HUES48 (cell line): ENCODE data around the gene NFX1.

Experiments used
- H3K27ac ChIP-seq: one replicate; pipeline ENCODE4 v1.7.0; 2013; ENCODE audit warnings: low read depth, low read length, inconsistent platforms
- H3K27me3 ChIP-seq: 2 replicates; pipeline ENCODE4 v1.6.1; 2013; ENCODE audit warnings: mild to moderate bottlenecking, low read length; ENCODE audit not compliant: control insufficient read depth, insufficient read depth
- H3K36me3 ChIP-seq: 2 replicates; pipeline ENCODE4 v1.6.1; 2013; ENCODE audit warnings: low read length; ENCODE audit not compliant: control insufficient read depth, insufficient read depth
- H3K4me1 ChIP-seq: 2 replicates; pipeline ENCODE4 v1.6.1; 2013; ENCODE audit warnings: mild to moderate bottlenecking, low read length; ENCODE audit not compliant: control insufficient read depth, insufficient read depth
- H3K4me3 ChIP-seq: 2 replicates; pipeline ENCODE4 v1.5.1; 2013; ENCODE audit warnings: mild to moderate bottlenecking, low read depth, low read length
- H3K9ac ChIP-seq: 2 replicates; pipeline ENCODE4 v1.6.1; 2013; ENCODE audit warnings: mild to moderate bottlenecking, low read depth, low read length, moderate library complexity
- H3K9me3 ChIP-seq: 2 replicates; pipeline ENCODE4 v1.6.1; 2013; ENCODE audit warnings: low read length; ENCODE audit not compliant: control insufficient read depth, insufficient read depth

NFX1 gene

GRCh38 chr9:33403941-33404787 lies 113.8 kb downstream of the NFX1 start:
- Histone ChIP-seq H3K4me3 (no peak overlapping the region), H3K9me3 (no peaks in the 10 kb centered on the region), H3K27ac (no peak overlapping the region), H3K9ac (no peak overlapping the region), H3K4me1 (no peaks in the 10 kb centered on the region), H3K36me3 (no peaks in the 10 kb centered on the region), H3K27me3 (no peaks in the 10 kb centered on the region)

DNA sequence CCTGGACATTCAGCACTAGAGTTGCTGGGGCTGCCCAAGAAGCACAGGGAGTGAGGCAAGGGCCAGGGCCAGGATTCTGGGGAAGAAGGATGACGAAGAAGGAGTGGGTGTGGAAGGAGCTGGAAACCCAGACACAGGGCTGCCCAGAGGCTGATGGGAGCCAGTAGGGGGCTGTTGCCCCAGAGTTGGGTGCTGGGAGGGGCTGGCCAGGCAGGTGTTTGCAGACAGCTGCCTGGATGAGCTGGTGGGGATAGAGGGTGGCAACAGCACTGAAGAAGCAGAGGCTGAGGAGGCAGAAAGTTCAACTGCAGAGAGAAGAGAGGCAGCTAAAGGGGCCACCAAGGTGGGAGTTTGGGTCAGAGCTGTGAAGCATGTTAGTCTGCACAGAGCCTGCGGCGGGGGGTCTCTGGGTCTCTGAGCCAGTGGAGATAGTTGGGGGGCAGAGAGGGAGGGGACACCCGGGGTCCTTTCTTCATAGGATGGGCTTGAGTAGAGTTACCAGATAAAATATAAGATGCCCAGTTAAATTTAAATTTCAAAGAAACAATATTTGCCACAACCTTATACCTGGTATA lies 114.6 kb downstream of the NFX1 start:
- Histone ChIP-seq H3K27ac (no peak overlapping the region), H3K36me3 (no peaks in the 10 kb centered on the region), H3K4me3 (no peak overlapping the region), H3K9me3 (no peaks in the 10 kb centered on the region), H3K9ac (no peak overlapping the region), H3K27me3 (no peaks in the 10 kb centered on the region), H3K4me1 (no peaks in the 10 kb centered on the region)

- Histone ChIP-seq H3K9ac (no peak overlapping the region), H3K4me1 (no peaks in the 10 kb centered on the region), H3K4me3 (no peak overlapping the region), H3K27ac (no peak overlapping the region), H3K9me3 (no peaks in the 10 kb centered on the region), H3K27me3 (no peaks in the 10 kb centered on the region), H3K36me3 (no peaks in the 10 kb centered on the region)
Measured at GRCh38 chr9:33407061-33407460, 116.7 kb downstream of the NFX1 start.

DNA sequence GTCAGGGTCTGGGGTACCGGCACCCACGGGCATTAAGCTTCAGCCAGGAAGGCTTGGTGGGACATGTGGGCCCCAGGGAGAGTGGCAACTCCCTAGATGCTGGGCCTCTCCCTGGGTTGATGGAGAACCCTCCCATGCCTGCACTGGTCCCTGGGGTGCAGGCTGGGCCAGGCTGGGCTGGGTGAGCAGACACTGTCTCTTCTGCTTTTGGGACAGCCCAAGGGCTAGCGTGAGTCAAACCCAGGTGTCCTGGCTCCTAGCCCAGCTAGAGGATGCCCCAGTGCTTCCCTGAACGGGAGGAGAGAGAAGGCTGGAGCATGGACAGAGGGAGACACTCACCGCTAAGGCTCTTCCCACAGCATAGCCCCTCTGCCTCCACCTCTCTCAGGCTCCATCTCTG lies 117.8 kb downstream of the NFX1 start:
- Histone ChIP-seq H3K4me1 (no peaks in the 10 kb centered on the region), H3K27ac (no peak overlapping the region)

DNA sequence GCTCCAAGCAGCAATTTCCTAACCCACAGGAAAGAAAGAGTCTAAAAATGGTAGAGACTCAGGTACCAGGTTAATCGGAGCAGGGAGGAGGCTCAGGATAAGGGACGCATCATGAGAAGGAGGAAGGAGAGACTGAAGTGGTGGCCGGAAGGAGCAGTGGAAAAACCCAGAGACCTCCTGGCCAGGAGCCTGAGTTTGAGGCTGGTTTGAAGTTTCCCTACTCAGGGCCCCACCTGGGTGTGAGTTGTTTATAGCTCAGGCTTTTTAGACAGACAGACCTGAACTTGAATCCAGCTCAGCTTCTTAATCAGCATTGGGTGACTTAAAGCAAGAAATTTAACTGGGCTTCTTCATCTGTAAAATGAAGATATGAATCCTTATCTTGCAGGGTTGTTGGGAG lies 124.0 kb downstream of the NFX1 start:
- Histone ChIP-seq H3K4me1 (no peaks in the 10 kb centered on the region), H3K9me3 (no peaks in the 10 kb centered on the region), H3K36me3 (no peaks in the 10 kb centered on the region), H3K9ac (no peak overlapping the region), H3K27ac (no peak overlapping the region), H3K27me3 (no peaks in the 10 kb centered on the region), H3K4me3 (no peak overlapping the region)

More for the DNA sequence above, 117.8 kb downstream of the NFX1 start:
- H3K9ac ChIP-seq: no peak overlapping the region
- no peaks in the 10 kb centered on the region for H3K9me3 ChIP-seq
- no peak overlapping the region for H3K4me3 ChIP-seq
- no peaks in the 10 kb centered on the region for H3K36me3 ChIP-seq
- H3K27me3 ChIP-seq: no peaks in the 10 kb centered on the region

DNA sequence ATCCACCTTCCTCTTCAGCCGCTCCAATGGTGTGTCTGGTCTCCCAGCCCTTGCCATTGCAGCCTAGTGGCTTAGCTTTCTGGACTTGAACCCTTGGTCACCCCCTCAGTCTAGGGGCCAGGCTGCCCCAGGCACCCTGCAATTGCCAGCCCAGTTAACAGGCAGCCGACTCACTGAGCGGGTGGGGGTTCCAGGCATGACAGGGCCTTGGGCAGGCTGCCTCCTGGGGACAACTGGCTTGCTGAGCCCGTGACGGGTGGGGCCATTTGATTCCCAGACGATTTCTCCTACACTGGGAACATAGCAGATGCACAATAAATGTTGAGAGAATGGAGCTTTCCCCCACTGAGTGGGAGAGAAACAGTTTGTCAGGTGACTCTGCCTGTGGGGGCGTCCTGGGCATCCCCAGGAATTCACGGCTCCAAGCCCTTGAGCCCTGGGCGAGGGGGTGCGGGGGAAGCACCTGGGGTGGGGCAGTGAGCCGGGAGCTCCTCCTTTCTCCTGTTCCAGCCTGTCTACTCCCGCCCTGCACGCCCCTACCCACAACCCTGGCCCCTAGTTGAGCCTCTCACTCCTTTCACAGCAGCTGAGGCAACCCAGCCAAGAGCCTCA lies 124.7 kb downstream of the NFX1 start:
- Histone ChIP-seq H3K4me3 (no peak overlapping the region), H3K9me3 (no peaks in the 10 kb centered on the region), H3K27me3 (no peaks in the 10 kb centered on the region), H3K9ac (no peak overlapping the region), H3K27ac (no peak overlapping the region), H3K36me3 (no peaks in the 10 kb centered on the region), H3K4me1 (no peaks in the 10 kb centered on the region)

DNA sequence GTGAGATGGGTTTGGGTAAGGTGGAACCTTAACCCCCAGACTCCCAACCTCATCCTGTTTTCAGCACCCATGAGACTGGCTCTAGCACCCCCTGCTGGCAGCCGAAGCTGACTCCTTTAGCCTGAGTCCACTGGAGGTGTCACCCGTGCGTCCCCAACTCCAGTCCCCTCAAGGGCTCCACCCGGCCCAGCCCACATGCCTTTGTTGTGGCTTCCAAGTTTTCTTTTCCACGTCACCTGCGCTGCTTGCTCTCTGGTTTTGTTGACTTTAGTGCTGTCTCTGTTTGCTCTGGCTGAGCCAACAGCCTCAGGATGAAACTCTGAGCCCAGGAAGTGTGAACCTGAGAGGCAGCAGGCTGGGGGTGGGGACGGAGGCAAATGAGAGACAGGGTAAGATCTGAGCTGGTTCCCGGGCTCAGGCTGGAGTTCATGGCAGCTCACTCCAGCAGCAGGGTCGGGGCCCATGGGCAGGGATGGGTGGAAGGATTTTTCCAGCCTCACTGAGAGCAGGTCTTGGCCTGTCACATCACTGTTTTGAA lies 125.3 kb downstream of the NFX1 start:
- Histone ChIP-seq H3K36me3 (no peaks in the 10 kb centered on the region), H3K27me3 (no peaks in the 10 kb centered on the region), H3K4me3 (no peak overlapping the region), H3K4me1 (no peaks in the 10 kb centered on the region), H3K9me3 (no peaks in the 10 kb centered on the region), H3K9ac (no peak overlapping the region), H3K27ac (peak overlapping the region; percentile 13)

- H3K27ac ChIP-seq: no peak overlapping the region
- H3K27me3 ChIP-seq: no peaks in the 10 kb centered on the region
- no peaks in the 10 kb centered on the region for H3K9me3 ChIP-seq
- no peak overlapping the region for H3K9ac ChIP-seq
- H3K36me3 ChIP-seq: no peaks in the 10 kb centered on the region
- H3K4me1 ChIP-seq: no peaks in the 10 kb centered on the region
- H3K4me3 ChIP-seq: no peak overlapping the region
Measured at GRCh38 chr9:33416996-33417395, 126.7 kb downstream of the NFX1 start.

DNA sequence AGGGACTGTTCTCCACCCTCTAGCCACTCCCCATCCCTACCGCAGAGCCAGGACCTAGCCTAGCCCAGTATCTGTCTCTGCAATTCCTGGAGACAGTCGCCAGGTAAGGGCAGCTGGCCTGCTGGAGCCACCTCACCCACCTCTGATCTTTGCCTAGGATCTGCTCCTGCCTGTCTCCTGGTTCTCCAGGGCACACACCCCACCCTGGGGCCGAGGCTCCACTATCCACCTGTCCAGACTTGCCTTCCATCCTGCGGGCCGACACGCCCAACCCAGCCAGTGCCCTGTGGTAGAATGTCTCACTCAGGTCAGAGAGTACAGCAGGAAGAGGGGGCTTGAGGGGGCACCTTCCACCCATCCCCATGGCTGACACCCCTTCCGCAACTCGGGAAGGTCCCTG lies 127.8 kb downstream of the NFX1 start:
- Histone ChIP-seq H3K9ac (no peak overlapping the region), H3K27ac (no peak overlapping the region), H3K4me1 (no peaks in the 10 kb centered on the region), H3K36me3 (no peaks in the 10 kb centered on the region), H3K9me3 (no peaks in the 10 kb centered on the region), H3K27me3 (no peaks in the 10 kb centered on the region), H3K4me3 (no peak overlapping the region)

GRCh38 chr9:33419708-33420303 lies 129.5 kb downstream of the NFX1 start:
- H3K4me1 ChIP-seq: no peaks in the 10 kb centered on the region
- no peak overlapping the region for H3K9ac ChIP-seq
- H3K4me3 ChIP-seq: no peak overlapping the region
- no peaks in the 10 kb centered on the region for H3K36me3 ChIP-seq
- H3K27ac ChIP-seq: no peak overlapping the region
- H3K9me3 ChIP-seq: no peaks in the 10 kb centered on the region
- H3K27me3 ChIP-seq: no peaks in the 10 kb centered on the region
